Upper lobe of left lung (tissue), 4 donors: ENCODE measurements around the gene ITGB7.

ENCODE experiments used
- CTCF ChIP-seq, 6 experiments: fragments of 450-650 bp in 4 of 6; fragments of 200-600 bp in 2 of 6; sonication (generic) in 2 of 6; IDR thresholded peaks; one replicate each; pipeline ENCODE4 v1.5.1; 2016 to 2019; ENCODE audit warnings: antibody characterized with exemption in 6 of 6
- POLR2A ChIP-seq, 4 donors: fragments of 450-650 bp; IDR thresholded peaks; one replicate each; pipeline ENCODE4 v1.5.1; 2016 to 2017; ENCODE audit warnings: antibody characterized with exemption in 4 of 4, mild to moderate bottlenecking in 2 of 4

- TF ChIP-seq CTCF (IDR thresholded peaks at IDR 0.05) (no peak), POLR2A (IDR thresholded peaks at IDR 0.05) (no peak)
Measured at GRCh38 chr12:53194973-53195372, 12.1 kb downstream of the ITGB7 start.
